Endothelial cell of umbilical vein (primary cell): ENCODE results near the gene TXNL4B.

Experiments
- CTCF ChIP-seq, 2 donors: IDR thresholded peaks; 1 replicate in 1 of 2; 2 replicates in 1 of 2; pipeline ENCODE4 v1.5.1; 2011; ENCODE audit warnings: low read length in 2 of 2, mild to moderate bottlenecking in 2 of 2, moderate library complexity in 2 of 2, control low read depth in 1 of 2, inconsistent platforms in 1 of 2, low read depth in 1 of 2; ENCODE audit not compliant: insufficient read depth in 1 of 2; ENCODE audit errors: extremely low read depth in 1 of 2
- EZH2 ChIP-seq: IDR thresholded peaks from 2 replicates; pipeline ENCODE4 v1.6.1; 2012; ENCODE audit warnings: borderline replicate concordance, low read depth, mild to moderate bottlenecking, moderate library complexity, low read length, inconsistent platforms; ENCODE audit not compliant: severe bottlenecking
- FOS ChIP-seq: IDR thresholded peaks from 2 replicates; pipeline ENCODE4 v1.6.1; 2011; ENCODE audit warnings: mild to moderate bottlenecking, low read length, moderate library complexity, borderline replicate concordance; ENCODE audit not compliant: insufficient read depth
- GATA2 ChIP-seq: IDR thresholded peaks from 2 replicates; pipeline ENCODE4 v1.7.0; 2011; ENCODE audit warnings: low read depth, mild to moderate bottlenecking, moderate library complexity, mixed read lengths, low read length; ENCODE audit not compliant: insufficient read length, insufficient read depth
- MAX ChIP-seq: IDR thresholded peaks from 2 replicates; pipeline ENCODE4 v1.6.1; 2011; ENCODE audit not compliant: insufficient read depth, insufficient read length
- MYC ChIP-seq: IDR thresholded peaks from one replicate; pipeline ENCODE4 v1.6.1; 2011; ENCODE audit warnings: mild to moderate bottlenecking, low read depth, low read length
- POLR2A ChIP-seq: IDR thresholded peaks from 2 replicates; pipeline ENCODE4 v1.6.1; 2012; ENCODE audit warnings: low read depth, mild to moderate bottlenecking, control low read depth, low read length
- POLR2AphosphoS5 ChIP-seq: IDR thresholded peaks from 2 replicates; pipeline ENCODE4 v1.6.1; 2012; ENCODE audit warnings: low read depth, mild to moderate bottlenecking, control low read depth, low read length, moderate library complexity; ENCODE audit not compliant: insufficient read depth

- TF ChIP-seq CTCF (IDR thresholded peaks at IDR 0.05; ENCODE audit: extremely low read depth in 1 of 2, insufficient read depth in 1 of 2, low read depth in 1 of 2, low read length in 2 of 2) (no peak), POLR2AphosphoS5 (no peak), EZH2 (no peak), MAX (no peak), POLR2A (no peak), MYC (no peak), GATA2 (no peak), FOS (no peak)
These were observed 19.7 kb downstream of the TXNL4B start for GRCh38 chr16:72073560-72074230.
